Fibroblast of lung (primary cell): ENCODE results near the gene CFLAR. TPM values are rescaled to one million over a fixed set of nuclear protein-coding genes. Genes with fewer than 3 reads are reported as not detected.
"Not testable (repeated sequence)": the region's sequence is repeated elsewhere in the genome, so short reads cannot be mapped to it uniquely, and the experiment has no call there.

Experiments used
- DNase-seq, 2 donors: peaks; one replicate each; pipeline versions ENCODE4 v3.0.0 to v3.0.0-alpha.2; 2010; ENCODE audit warnings: low read depth in 2 of 2
- H2AFZ ChIP-seq: 2 replicates; pipeline ENCODE4 v1.5.1; 2012; ENCODE audit warnings: low read length, control low read depth, inconsistent platforms
- H3K27ac ChIP-seq: 2 replicates; pipeline ENCODE4 v1.5.1; 2011; ENCODE audit warnings: low read length, control low read depth; ENCODE audit not compliant: insufficient read depth
- H3K27me3 ChIP-seq: 2 replicates; pipeline ENCODE4 v1.5.1; 2011; ENCODE audit warnings: mild to moderate bottlenecking, low read length; ENCODE audit not compliant: control insufficient read depth, insufficient read depth
- H3K36me3 ChIP-seq: 2 replicates; pipeline ENCODE4 v1.5.1; 2011; ENCODE audit warnings: low read length; ENCODE audit not compliant: control insufficient read depth, insufficient read depth
- H3K4me1 ChIP-seq: 2 replicates; pipeline ENCODE4 v1.5.1; 2011; ENCODE audit warnings: low read length; ENCODE audit not compliant: control insufficient read depth, insufficient read depth; ENCODE audit errors: extremely low read depth
- H3K4me2 ChIP-seq: 2 replicates; pipeline ENCODE4 v1.5.1; 2011; ENCODE audit warnings: low read length, control low read depth; ENCODE audit not compliant: insufficient read depth; ENCODE audit errors: extremely low read depth
- H3K4me3 ChIP-seq, 4 experiments: fragments of 200-600 bp in 1 of 4; sonication (generic) in 1 of 4; replicated peaks in 1 of 4; 2 replicates each; pipeline ENCODE4 v1.5.1; 2011 to 2016; ENCODE audit warnings: low read length in 4 of 4, low read depth in 3 of 4, mild to moderate bottlenecking in 3 of 4, control low read depth in 2 of 4, inconsistent platforms in 1 of 4, mixed read lengths in 1 of 4; ENCODE audit not compliant: insufficient read depth in 1 of 4; ENCODE audit errors: control extremely low read depth in 1 of 4
- H3K79me2 ChIP-seq: 2 replicates; pipeline ENCODE4 v1.5.1; 2012; ENCODE audit warnings: mild to moderate bottlenecking, low read length, inconsistent platforms; ENCODE audit not compliant: control insufficient read depth, insufficient read depth
- H3K9ac ChIP-seq: 2 replicates; pipeline ENCODE4 v1.5.1; 2011; ENCODE audit warnings: mild to moderate bottlenecking, low read length, control low read depth; ENCODE audit not compliant: insufficient read depth
- H3K9me3 ChIP-seq: 2 replicates; pipeline ENCODE4 v1.5.1; 2012; ENCODE audit warnings: low read depth, low read length; ENCODE audit not compliant: control insufficient read depth, insufficient read depth
- H4K20me1 ChIP-seq: 2 replicates; pipeline ENCODE4 v1.5.1; 2011; ENCODE audit warnings: low read length; ENCODE audit not compliant: control insufficient read depth, insufficient read depth; ENCODE audit errors: extremely low read depth
- EZH2 ChIP-seq: IDR thresholded peaks from 2 replicates; pipeline ENCODE4 v1.5.1; 2012; ENCODE audit warnings: low read length, control low read depth, mild to moderate bottlenecking; ENCODE audit errors: missing control alignments
- polyA plus RNA-seq, 2 donors: library from polyadenylated mRNA; depleted of rRNA in 1 of 2; stranded (reverse) in 1 of 2; unstranded in 1 of 2; fragments of >200 nt; gene quantifications; 2 replicates each; pipeline ENCODE4 v1.2.1, GENCODE V29; 2011 to 2012; ENCODE audit warnings: missing spikeins in 1 of 2
- total RNA-seq: library from RNA; depleted of rRNA; stranded (reverse); fragments of >200 nt; gene quantifications from 2 replicates; pipeline ENCODE4 v1.2.1, GENCODE V29; 2014
- TF ChIP-seq, protein P1 (sequence below), 2 donors: IDR thresholded peaks in 1 of 2; conservative IDR thresholded peaks in 1 of 2; 1 replicate in 1 of 2; 2 replicates in 1 of 2; pipeline ENCODE4 v1.5.1; 2011 to 2012; ENCODE audit warnings: low read length in 2 of 2, control low read depth in 1 of 2, inconsistent platforms in 1 of 2, low read depth in 1 of 2, mild to moderate bottlenecking in 1 of 2

Gene CFLAR
- total and polyA plus RNA-seq, 2 donors (not counting 1 experiment from before 2014, with no cell fraction given): 39.3 to 80.4 TPM

DNA sequence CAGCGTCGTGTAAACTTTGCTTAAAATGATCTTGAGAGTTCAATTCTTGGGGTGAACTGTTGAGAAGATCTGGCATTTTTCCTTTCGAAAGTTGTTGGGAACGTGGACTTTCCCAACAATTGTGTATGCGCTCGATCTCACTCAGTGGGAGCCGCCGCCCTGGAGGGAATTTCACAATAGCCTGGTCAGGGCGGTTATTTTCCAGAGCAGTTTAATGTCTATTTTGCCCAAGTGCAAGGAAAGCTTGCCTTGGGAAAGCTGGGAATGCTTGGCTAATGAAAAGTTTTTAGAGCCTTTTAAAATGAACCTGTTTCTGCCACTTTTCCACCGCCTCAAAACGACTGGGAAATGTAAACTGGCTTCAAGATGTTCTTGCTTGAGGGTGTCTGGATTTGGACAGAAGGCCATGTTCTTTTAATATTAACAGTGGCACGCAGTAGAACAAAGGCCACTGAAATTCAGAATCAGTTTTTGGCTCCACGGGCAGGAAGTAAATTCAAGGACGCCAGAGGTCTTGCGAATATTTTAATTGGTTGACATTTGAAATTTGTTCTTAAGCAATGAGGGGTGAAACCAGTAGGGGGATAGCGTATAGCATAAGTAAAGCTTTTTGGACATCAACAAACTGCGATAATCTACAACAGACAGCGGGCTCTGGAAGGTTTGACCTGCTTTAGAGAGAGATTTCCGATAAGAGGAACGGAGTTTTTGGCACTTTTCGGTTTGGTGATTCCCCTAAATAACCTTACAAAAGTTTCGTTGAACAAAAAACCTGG is 1.2 kb downstream of the CFLAR start:
- DNase-seq: peak; percentile 87 to 93

DNA sequence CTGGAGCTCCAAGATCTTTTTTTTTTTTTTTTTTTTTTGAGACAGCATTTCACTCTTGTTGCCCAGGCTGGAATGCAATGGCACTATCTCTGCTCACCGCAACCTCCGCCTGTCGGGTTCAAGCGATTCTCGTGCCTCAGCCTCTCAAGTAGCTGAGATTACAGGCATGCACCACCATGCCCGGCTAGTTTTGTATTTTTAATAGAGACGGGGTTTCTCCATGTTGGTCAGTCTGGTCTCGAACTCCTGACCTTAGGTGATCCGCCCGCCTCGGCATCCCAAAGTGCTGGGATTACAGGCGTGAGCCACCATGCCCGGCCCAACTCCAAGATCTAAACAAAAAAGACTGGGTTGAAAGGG is 1.8 kb downstream of the CFLAR start:
- Histone ChIP-seq H3K27ac (peak overlapping the region; percentile 95), H3K9ac (peak overlapping the region; percentile 99), H3K4me3 (peak overlapping the region; percentile 60 to 79 (median 74)), H3K79me2 (peaks cover 47% of the 10 kb centered on the region), H3K4me2 (peak overlapping the region; percentile 98)
- DNase-seq, H3K27me3 ChIP-seq, H3K36me3 ChIP-seq, H3K9me3 ChIP-seq, H3K4me1 ChIP-seq, H4K20me1 ChIP-seq, H2AFZ ChIP-seq: not testable (repeated sequence)

More for the DNA sequence above, 1.2 kb downstream of the CFLAR start:
- no peaks in the 10 kb centered on the region for H3K27me3 ChIP-seq
- H3K9ac ChIP-seq: peak overlapping the region; percentile 99
- peak overlapping the region; percentile 86 for H3K4me2 ChIP-seq
- no peaks in the 10 kb centered on the region for H3K36me3 ChIP-seq
- no peak overlapping the region for H2AFZ ChIP-seq
- H3K27ac ChIP-seq: peak overlapping the region; percentile 95
- H3K79me2 ChIP-seq: peaks cover 41% of the 10 kb centered on the region
- no peaks in the 10 kb centered on the region for H3K9me3 ChIP-seq
- H3K4me1 ChIP-seq: peaks cover 2% of the 10 kb centered on the region
- no peaks in the 10 kb centered on the region for H4K20me1 ChIP-seq
- peak overlapping the region; percentile 60 to 79 (median 66) for H3K4me3 ChIP-seq
- TF ChIP-seq, protein P1, sequence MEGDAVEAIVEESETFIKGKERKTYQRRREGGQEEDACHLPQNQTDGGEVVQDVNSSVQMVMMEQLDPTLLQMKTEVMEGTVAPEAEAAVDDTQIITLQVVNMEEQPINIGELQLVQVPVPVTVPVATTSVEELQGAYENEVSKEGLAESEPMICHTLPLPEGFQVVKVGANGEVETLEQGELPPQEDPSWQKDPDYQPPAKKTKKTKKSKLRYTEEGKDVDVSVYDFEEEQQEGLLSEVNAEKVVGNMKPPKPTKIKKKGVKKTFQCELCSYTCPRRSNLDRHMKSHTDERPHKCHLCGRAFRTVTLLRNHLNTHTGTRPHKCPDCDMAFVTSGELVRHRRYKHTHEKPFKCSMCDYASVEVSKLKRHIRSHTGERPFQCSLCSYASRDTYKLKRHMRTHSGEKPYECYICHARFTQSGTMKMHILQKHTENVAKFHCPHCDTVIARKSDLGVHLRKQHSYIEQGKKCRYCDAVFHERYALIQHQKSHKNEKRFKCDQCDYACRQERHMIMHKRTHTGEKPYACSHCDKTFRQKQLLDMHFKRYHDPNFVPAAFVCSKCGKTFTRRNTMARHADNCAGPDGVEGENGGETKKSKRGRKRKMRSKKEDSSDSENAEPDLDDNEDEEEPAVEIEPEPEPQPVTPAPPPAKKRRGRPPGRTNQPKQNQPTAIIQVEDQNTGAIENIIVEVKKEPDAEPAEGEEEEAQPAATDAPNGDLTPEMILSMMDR (conservative IDR thresholded peaks at IDR 0.05 in 1 of 2, IDR thresholded peaks at IDR 0.05 in 1 of 2; ENCODE audit: low read depth in 1 of 2, low read length in 2 of 2): peak; percentile 32 to 51
- TF ChIP-seq EZH2: no peak

DNA sequence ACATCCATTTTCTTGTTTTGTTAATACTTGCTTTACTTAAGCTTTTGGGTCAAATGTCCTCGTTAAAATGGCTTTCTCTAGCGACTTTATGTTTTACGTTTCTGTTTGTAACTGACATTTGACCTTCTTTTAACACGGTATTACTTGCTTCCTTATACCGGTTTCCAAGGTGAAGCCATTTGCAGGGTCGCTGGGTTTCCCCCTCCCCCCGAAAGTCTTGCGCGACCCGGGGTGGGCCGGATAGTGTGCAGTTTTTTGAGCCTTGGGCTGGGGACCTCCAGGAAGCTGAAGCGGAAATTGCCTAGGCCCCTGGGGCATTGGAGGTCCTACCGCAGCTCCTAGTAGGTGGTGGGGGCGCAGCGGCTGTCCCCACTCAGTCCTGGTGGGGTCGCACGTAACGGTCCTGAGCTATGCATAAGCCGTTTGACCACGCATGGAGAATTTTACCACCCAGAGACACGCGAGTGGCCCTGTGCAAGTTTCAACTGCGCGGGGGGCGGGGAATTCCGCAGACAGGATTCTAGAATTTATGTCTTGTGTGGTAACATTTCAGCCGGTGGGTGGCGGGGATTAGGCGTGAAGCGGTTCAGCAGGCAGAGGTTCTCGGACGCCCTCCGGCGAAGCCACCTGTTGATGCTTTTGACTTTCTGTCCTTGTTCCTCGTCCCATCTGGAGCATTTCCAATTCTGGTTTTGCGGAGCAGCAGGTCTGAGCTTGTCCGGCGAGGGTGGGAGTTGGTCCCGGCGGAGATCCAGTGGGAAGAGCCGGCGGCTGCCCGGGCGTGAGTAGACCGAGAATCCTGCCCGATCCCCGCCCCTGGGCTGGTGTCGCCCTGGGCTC is 2.4 kb downstream of the CFLAR start:
- Histone ChIP-seq H3K4me1 (peaks cover 2% of the 10 kb centered on the region), H3K4me3 (peak overlapping the region; percentile 60 to 79 (median 74)), H3K4me2 (peak overlapping the region; percentile 98), H3K79me2 (peaks cover 53% of the 10 kb centered on the region), H3K36me3 (no peaks in the 10 kb centered on the region), H3K27me3 (no peaks in the 10 kb centered on the region), H3K9ac (peak overlapping the region; percentile 64), H2AFZ (no peak overlapping the region), H4K20me1 (no peaks in the 10 kb centered on the region), H3K27ac (peak overlapping the region; percentile 95), H3K9me3 (no peaks in the 10 kb centered on the region)
- DNase-seq: peak; percentile 77 to 82
- no peak for TF ChIP-seq EZH2
- TF ChIP-seq, protein P1 (conservative IDR thresholded peaks at IDR 0.05 in 1 of 2, IDR thresholded peaks at IDR 0.05 in 1 of 2; ENCODE audit: low read depth in 1 of 2, low read length in 2 of 2): peak; percentile 29 to 38
